ENCODE results near the gene QSOX2. TPM values are rescaled to one million over a fixed set of nuclear protein-coding genes. Genes with fewer than 3 reads are reported as not detected.

The QSOX2 gene
- total and polyA plus RNA-seq, 4 donors = 0.79 to 12.7 (median 4.3) TPM

DNA sequence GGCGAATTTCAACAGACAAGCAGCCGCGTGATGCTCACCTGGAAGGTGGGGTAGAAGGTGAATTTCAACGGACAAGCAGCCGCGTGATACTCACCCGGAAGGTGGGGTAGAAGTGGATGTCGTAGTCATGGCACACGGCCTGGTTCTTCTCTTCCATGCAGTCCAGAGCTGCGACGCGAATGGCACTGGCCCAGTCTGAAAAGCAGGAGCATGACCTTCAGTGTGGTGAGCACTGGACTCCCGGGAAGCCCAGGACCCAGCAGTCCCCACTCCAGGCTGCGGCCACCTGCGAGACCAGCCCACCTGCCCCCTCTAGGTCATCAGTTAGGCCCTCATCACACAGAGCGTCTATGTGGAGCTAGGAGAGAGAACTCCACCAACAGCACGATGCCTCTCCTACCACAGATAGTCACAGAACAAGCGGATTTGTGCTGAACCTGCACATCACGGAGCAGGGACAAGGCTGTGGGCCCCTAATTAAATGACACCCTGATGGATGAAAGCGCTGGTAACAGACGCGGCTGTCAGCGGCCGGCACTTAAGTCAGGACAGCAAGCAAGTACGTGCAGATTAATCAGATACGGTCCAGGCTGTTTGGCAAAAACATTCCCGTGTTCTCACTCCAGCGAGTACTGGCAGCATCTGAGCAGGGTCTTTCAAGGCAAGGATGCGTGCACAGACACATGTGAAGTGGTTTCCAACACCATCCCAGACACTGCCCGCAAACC is 18.8 kb downstream of the QSOX2 start:
- 95% methylated on average over 30 of the region's 30 CpGs for WGBS
- peaks cover 0 to 10% (median 4%) of the 10 kb centered on the region in 4 donors for H3K36me3 ChIP-seq (ENCODE audit: control insufficient read depth in 4 of 4, insufficient read depth in 3 of 4, low read depth in 1 of 4, low read length in 3 of 4)
- H3K9me3 ChIP-seq (ENCODE audit: control insufficient read depth in 4 of 4, low read length in 3 of 4) = no peaks in the 10 kb centered on the region
- no peak overlapping the region for H3K4me3 ChIP-seq (ENCODE audit: low read depth in 1 of 3, low read length in 3 of 3)
- H3K27me3 ChIP-seq (ENCODE audit: control insufficient read depth in 4 of 4, insufficient read depth in 4 of 4, low read length in 3 of 4) = no peaks in the 10 kb centered on the region
- peaks cover 8 to 14% (median 11%) of the 10 kb centered on the region in 4 donors for H3K4me1 ChIP-seq (ENCODE audit: control insufficient read depth in 4 of 4, insufficient read depth in 4 of 4, low read length in 3 of 4)
- TF ChIP-seq NR2F2 (IDR thresholded peaks at IDR 0.05) = no peak
- TF ChIP-seq, protein P1, sequence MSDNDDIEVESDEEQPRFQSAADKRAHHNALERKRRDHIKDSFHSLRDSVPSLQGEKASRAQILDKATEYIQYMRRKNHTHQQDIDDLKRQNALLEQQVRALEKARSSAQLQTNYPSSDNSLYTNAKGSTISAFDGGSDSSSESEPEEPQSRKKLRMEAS (IDR thresholded peaks at IDR 0.05) = no peak
- TF ChIP-seq, protein P2, sequence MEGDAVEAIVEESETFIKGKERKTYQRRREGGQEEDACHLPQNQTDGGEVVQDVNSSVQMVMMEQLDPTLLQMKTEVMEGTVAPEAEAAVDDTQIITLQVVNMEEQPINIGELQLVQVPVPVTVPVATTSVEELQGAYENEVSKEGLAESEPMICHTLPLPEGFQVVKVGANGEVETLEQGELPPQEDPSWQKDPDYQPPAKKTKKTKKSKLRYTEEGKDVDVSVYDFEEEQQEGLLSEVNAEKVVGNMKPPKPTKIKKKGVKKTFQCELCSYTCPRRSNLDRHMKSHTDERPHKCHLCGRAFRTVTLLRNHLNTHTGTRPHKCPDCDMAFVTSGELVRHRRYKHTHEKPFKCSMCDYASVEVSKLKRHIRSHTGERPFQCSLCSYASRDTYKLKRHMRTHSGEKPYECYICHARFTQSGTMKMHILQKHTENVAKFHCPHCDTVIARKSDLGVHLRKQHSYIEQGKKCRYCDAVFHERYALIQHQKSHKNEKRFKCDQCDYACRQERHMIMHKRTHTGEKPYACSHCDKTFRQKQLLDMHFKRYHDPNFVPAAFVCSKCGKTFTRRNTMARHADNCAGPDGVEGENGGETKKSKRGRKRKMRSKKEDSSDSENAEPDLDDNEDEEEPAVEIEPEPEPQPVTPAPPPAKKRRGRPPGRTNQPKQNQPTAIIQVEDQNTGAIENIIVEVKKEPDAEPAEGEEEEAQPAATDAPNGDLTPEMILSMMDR (IDR thresholded peaks at IDR 0.05; ENCODE audit: low read depth, low read length, missing input control) = no peak
- TF ChIP-seq, protein P3, sequence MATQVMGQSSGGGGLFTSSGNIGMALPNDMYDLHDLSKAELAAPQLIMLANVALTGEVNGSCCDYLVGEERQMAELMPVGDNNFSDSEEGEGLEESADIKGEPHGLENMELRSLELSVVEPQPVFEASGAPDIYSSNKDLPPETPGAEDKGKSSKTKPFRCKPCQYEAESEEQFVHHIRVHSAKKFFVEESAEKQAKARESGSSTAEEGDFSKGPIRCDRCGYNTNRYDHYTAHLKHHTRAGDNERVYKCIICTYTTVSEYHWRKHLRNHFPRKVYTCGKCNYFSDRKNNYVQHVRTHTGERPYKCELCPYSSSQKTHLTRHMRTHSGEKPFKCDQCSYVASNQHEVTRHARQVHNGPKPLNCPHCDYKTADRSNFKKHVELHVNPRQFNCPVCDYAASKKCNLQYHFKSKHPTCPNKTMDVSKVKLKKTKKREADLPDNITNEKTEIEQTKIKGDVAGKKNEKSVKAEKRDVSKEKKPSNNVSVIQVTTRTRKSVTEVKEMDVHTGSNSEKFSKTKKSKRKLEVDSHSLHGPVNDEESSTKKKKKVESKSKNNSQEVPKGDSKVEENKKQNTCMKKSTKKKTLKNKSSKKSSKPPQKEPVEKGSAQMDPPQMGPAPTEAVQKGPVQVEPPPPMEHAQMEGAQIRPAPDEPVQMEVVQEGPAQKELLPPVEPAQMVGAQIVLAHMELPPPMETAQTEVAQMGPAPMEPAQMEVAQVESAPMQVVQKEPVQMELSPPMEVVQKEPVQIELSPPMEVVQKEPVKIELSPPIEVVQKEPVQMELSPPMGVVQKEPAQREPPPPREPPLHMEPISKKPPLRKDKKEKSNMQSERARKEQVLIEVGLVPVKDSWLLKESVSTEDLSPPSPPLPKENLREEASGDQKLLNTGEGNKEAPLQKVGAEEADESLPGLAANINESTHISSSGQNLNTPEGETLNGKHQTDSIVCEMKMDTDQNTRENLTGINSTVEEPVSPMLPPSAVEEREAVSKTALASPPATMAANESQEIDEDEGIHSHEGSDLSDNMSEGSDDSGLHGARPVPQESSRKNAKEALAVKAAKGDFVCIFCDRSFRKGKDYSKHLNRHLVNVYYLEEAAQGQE (IDR thresholded peaks at IDR 0.05) = no peak
- no peak for TF ChIP-seq RXRA (IDR thresholded peaks at IDR 0.05)
- H3K9ac ChIP-seq (ENCODE audit: low read depth in 1 of 2, low read length in 2 of 2) = no peak overlapping the region
- DNase-seq (ENCODE audit: low spot score) = no peak
- H3K27ac ChIP-seq (ENCODE audit: low read depth in 1 of 2, low read length in 2 of 2) = no peak overlapping the region

DNA sequence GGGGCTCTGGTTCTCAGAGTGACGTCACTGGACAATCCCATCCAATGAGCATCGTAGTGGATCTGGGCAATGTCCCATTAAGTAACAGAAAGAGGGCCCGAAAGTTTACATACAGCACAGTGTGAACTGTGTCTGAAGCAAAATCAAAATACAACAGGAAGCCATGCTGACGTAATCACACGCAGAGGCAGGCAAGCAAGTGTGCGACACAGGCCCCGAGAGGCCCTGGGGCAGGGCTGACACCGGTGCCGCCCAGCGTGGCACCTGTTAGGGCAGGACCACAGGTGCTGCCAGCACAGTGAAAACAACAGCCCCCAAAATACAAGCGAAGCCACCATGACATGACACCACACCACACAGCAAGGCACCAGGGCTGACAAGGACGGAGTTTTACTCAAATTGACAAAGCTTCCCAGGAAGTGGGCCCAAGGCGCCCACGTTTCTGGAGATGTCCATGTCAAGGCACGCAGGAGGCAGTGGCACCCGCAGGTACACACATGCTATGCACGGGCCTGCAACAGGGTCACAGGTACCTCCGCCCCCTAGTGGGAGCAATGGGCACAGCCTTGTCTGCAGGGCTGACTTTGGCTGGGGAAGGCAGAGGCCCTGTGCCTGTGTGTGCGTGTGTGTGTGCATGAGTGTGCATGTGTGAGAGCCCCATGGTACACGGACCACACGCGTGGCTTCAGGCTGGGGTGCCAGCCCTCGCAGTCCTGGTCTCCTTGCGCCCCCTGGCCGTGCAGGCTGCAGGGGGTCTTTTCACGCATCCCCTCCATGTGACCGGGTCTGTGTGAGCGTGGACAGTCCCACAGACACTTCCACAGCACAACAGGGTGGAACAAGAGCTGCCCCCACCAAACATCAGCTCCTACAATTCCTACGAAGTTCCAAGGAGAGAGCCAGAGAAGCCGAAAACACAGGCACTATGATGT is 19.6 kb downstream of the QSOX2 start:
- no peaks in the 10 kb centered on the region for H3K9me3 ChIP-seq (ENCODE audit: control insufficient read depth in 4 of 4, low read length in 3 of 4)
- H3K9ac ChIP-seq (ENCODE audit: low read depth in 1 of 2, low read length in 2 of 2) = no peak overlapping the region
- peaks cover 3 to 8% (median 6%) of the 10 kb centered on the region in 4 donors for H3K4me1 ChIP-seq (ENCODE audit: control insufficient read depth in 4 of 4, insufficient read depth in 4 of 4, low read length in 3 of 4)
- TF ChIP-seq JUND (IDR thresholded peaks at IDR 0.05) (no peak), RAD21 (IDR thresholded peaks at IDR 0.05) (peak; percentile 55 to 80), TAF1 (conservative IDR thresholded peaks at IDR 0.05) (no peak), HNF4G (IDR thresholded peaks at IDR 0.05) (no peak), YY1 (IDR thresholded peaks at IDR 0.05) (no peak), SP1 (IDR thresholded peaks at IDR 0.05) (no peak), RXRA (IDR thresholded peaks at IDR 0.05) (no peak)
- TF ChIP-seq, protein P4, sequence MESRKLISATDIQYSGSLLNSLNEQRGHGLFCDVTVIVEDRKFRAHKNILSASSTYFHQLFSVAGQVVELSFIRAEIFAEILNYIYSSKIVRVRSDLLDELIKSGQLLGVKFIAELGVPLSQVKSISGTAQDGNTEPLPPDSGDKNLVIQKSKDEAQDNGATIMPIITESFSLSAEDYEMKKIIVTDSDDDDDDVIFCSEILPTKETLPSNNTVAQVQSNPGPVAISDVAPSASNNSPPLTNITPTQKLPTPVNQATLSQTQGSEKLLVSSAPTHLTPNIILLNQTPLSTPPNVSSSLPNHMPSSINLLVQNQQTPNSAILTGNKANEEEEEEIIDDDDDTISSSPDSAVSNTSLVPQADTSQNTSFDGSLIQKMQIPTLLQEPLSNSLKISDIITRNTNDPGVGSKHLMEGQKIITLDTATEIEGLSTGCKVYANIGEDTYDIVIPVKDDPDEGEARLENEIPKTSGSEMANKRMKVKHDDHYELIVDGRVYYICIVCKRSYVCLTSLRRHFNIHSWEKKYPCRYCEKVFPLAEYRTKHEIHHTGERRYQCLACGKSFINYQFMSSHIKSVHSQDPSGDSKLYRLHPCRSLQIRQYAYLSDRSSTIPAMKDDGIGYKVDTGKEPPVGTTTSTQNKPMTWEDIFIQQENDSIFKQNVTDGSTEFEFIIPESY (IDR thresholded peaks at IDR 0.05) = no peak
- TF ChIP-seq, protein P1 (IDR thresholded peaks at IDR 0.05) = no peak
- TF ChIP-seq, protein P3 (IDR thresholded peaks at IDR 0.05) = no peak
- TF ChIP-seq, protein P2 (IDR thresholded peaks at IDR 0.05; ENCODE audit: low read depth, low read length, missing input control) = peak; percentile 74
- H3K27me3 ChIP-seq (ENCODE audit: control insufficient read depth in 4 of 4, insufficient read depth in 4 of 4, low read length in 3 of 4) = no peaks in the 10 kb centered on the region
- H3K27ac ChIP-seq (ENCODE audit: low read depth in 1 of 2, low read length in 2 of 2) = no peak overlapping the region
- peak; percentile 82 for DNase-seq (ENCODE audit: low spot score)
- 82% methylated on average over 30 of the region's 30 CpGs for WGBS
- H3K36me3 ChIP-seq (ENCODE audit: control insufficient read depth in 4 of 4, insufficient read depth in 3 of 4, low read depth in 1 of 4, low read length in 3 of 4) = peaks cover 0 to 13% (median 4%) of the 10 kb centered on the region in 4 donors
- no peak overlapping the region for H3K4me3 ChIP-seq (ENCODE audit: low read depth in 1 of 3, low read length in 3 of 3)

Measured in liver (tissue), 9 donors.